GM15510 (cell line): ENCODE results near the gene ZNF808.
A peak's percentile ranks its signal among the peaks of the same experiment; 100 is the strongest.

Experiments
- POLR2A ChIP-seq: IDR thresholded peaks from 3 replicates; pipeline ENCODE4 v1.6.1; 2011; ENCODE audit warnings: borderline replicate concordance; ENCODE audit not compliant: insufficient read length; ENCODE audit errors: extremely low read depth

Gene ZNF808

GRCh38 chr19:52536448-52536800, 9.0 kb downstream of the ZNF808 start:
- TF ChIP-seq POLR2A = no peak

GRCh38 chr19:52541608-52542007, 14.1 kb downstream of the ZNF808 start:
- no peak for TF ChIP-seq POLR2A

- no peak for TF ChIP-seq POLR2A
Observed at GRCh38 chr19:52542984-52543664, 15.7 kb downstream of the ZNF808 start.

GRCh38 chr19:52554216-52554971, 26.9 kb downstream of the ZNF808 start:
- no peak for TF ChIP-seq POLR2A

GRCh38 chr19:52557231-52557995, 29.9 kb downstream of the ZNF808 start:
- no peak for TF ChIP-seq POLR2A

GRCh38 chr19:52566121-52566520, 38.7 kb downstream of the ZNF808 start:
- TF ChIP-seq POLR2A = no peak

- TF ChIP-seq POLR2A = no peak
Observed at GRCh38 chr19:52566588-52566987, 39.1 kb downstream of the ZNF808 start.

- TF ChIP-seq POLR2A = no peak
Observed at GRCh38 chr19:52567921-52568320, 40.5 kb downstream of the ZNF808 start.

GRCh38 chr19:52570000-52570861, 42.8 kb downstream of the ZNF808 start, which contains the start of gene ZNF701:
TSS of gene ZNF701 (plus strand) at chr19:52570287. CDS start at chr19:52574148, 3,861 bp downstream.
- TF ChIP-seq POLR2A = peak; percentile 85

GRCh38 chr19:52584736-52585440, 57.4 kb downstream of the ZNF808 start:
- no peak for TF ChIP-seq POLR2A

- TF ChIP-seq POLR2A = no peak
Observed at GRCh38 chr19:52585604-52586003, 58.1 kb downstream of the ZNF808 start.

- no peak for TF ChIP-seq POLR2A
Observed at GRCh38 chr19:52590728-52591127, 63.3 kb downstream of the ZNF808 start.

GRCh38 chr19:52592301-52592700, 64.8 kb downstream of the ZNF808 start:
- no peak for TF ChIP-seq POLR2A

GRCh38 chr19:52599241-52599640, 71.8 kb downstream of the ZNF808 start:
- TF ChIP-seq POLR2A = no peak
